Measurements from ENCODE around the gene MRPS30.

GRCh38 chr5:44842496-44843282, 33.9 kb downstream of the MRPS30 start:
- TF ChIP-seq CTCF (IDR thresholded peaks at IDR 0.05 in 2 of 3, conservative IDR thresholded peaks at IDR 0.05 in 1 of 3; ENCODE audit: control insufficient read depth in 2 of 3, extremely low read depth in 1 of 3, insufficient read depth in 1 of 3, low read depth in 3 of 3, low read length in 3 of 3): no peak
- TF ChIP-seq TAF1 (IDR thresholded peaks at IDR 0.05; ENCODE audit: borderline replicate concordance, low read depth, low read length): no peak
- TF ChIP-seq CREB1 (IDR thresholded peaks at IDR 0.05; ENCODE audit: low read depth): no peak
- no peak for TF ChIP-seq SIN3A (IDR thresholded peaks at IDR 0.05; ENCODE audit: low read depth, low read length)
- no peak for TF ChIP-seq RAD21 (IDR thresholded peaks at IDR 0.05; ENCODE audit: insufficient read depth, low read depth, low read length)
- TF ChIP-seq MAX (IDR thresholded peaks at IDR 0.05; ENCODE audit: low read depth, low read length): no peak
- TF ChIP-seq MTA3 (IDR thresholded peaks at IDR 0.05; ENCODE audit: borderline replicate concordance, low read length): no peak
- TF ChIP-seq REST (IDR thresholded peaks at IDR 0.05; ENCODE audit: low read depth, low read length): no peak
- no peak for TF ChIP-seq TARDBP (IDR thresholded peaks at IDR 0.05; ENCODE audit: borderline replicate concordance)
- TF ChIP-seq, protein P1, sequence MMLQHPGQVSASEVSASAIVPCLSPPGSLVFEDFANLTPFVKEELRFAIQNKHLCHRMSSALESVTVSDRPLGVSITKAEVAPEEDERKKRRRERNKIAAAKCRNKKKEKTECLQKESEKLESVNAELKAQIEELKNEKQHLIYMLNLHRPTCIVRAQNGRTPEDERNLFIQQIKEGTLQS (IDR thresholded peaks at IDR 0.05; ENCODE audit: borderline replicate concordance, extremely low read depth, low read depth, low read length): no peak
- no peak for TF ChIP-seq ZNF274 (IDR thresholded peaks at IDR 0.05; ENCODE audit: insufficient read depth, insufficient read length)
- no peak for TF ChIP-seq POLR2AphosphoS5 (IDR thresholded peaks at IDR 0.05; ENCODE audit: low read length)

Data from GM12878 (cell line).